H9 (cell line): ENCODE data around the gene SEPHS1. TPM values are rescaled to one million over a fixed set of nuclear protein-coding genes. Genes with fewer than 3 reads are reported as not detected.

Experiments used
- DNase-seq: peaks from one replicate; pipeline ENCODE4 v3.0.0-alpha.2; 2017
- H2AFZ ChIP-seq: one replicate; pipeline ENCODE4 v1.6.1; 2013; ENCODE audit warnings: mild to moderate bottlenecking, low read length, control low read depth, moderate library complexity
- H2AK5ac ChIP-seq: 2 replicates; pipeline ENCODE4 v1.6.1; 2013; ENCODE audit warnings: low read length, control low read depth, mixed read lengths; ENCODE audit not compliant: insufficient read length
- H2BK120ac ChIP-seq: one replicate; pipeline ENCODE4 v1.6.1; 2013; ENCODE audit warnings: low read depth, mild to moderate bottlenecking, low read length, control low read depth, inconsistent platforms; ENCODE audit not compliant: poor library complexity, severe bottlenecking
- H2BK12ac ChIP-seq: 2 replicates; pipeline ENCODE4 v1.6.1; 2013; ENCODE audit warnings: low read length, control low read depth, mixed read lengths, low read depth; ENCODE audit not compliant: insufficient read length
- H2BK15ac ChIP-seq: 2 replicates; pipeline ENCODE4 v1.6.1; 2013; ENCODE audit warnings: low read depth, low read length, control low read depth
- H2BK20ac ChIP-seq: one replicate; pipeline ENCODE4 v1.6.1; 2013; ENCODE audit warnings: low read depth, mild to moderate bottlenecking, low read length, control low read depth, inconsistent platforms; ENCODE audit not compliant: poor library complexity, severe bottlenecking
- H2BK5ac ChIP-seq: 2 replicates; pipeline ENCODE4 v1.6.1; 2013; ENCODE audit warnings: low read length, control low read depth, mixed read lengths; ENCODE audit not compliant: insufficient read length
- H3K14ac ChIP-seq: 2 replicates; pipeline ENCODE4 v1.6.1; 2013; ENCODE audit warnings: low read length, control low read depth; ENCODE audit not compliant: insufficient read depth
- H3K18ac ChIP-seq: 2 replicates; pipeline ENCODE4 v1.6.1; 2013; ENCODE audit warnings: low read depth, mild to moderate bottlenecking, mixed read lengths, low read length, control low read depth; ENCODE audit not compliant: insufficient read length
- H3K23ac ChIP-seq: 2 replicates; pipeline ENCODE4 v1.6.1; 2013; ENCODE audit warnings: low read length, control low read depth, mixed read lengths, low read depth; ENCODE audit not compliant: insufficient read length
- H3K23me2 ChIP-seq: 2 replicates; pipeline ENCODE4 v1.6.1; 2013; ENCODE audit warnings: low read depth, mild to moderate bottlenecking, mixed read lengths, low read length, control low read depth; ENCODE audit not compliant: insufficient read length, poor library complexity, severe bottlenecking
- H3K27ac ChIP-seq: 2 replicates; pipeline ENCODE4 v1.5.1; 2013; ENCODE audit warnings: low read length, control low read depth, mixed read lengths, low read depth; ENCODE audit not compliant: insufficient read length
- H3K27me3 ChIP-seq: 2 replicates; pipeline ENCODE4 v1.6.1; 2013; ENCODE audit warnings: low read length, control low read depth, inconsistent platforms; ENCODE audit not compliant: insufficient read depth
- H3K4ac ChIP-seq: 2 replicates; pipeline ENCODE4 v1.6.1; 2013; ENCODE audit warnings: low read depth, mild to moderate bottlenecking, control low read depth, inconsistent platforms, low read length, moderate library complexity
- H3K4me1 ChIP-seq: 2 replicates; pipeline ENCODE4 v1.6.1; 2013; ENCODE audit warnings: low read length, control low read depth, inconsistent platforms; ENCODE audit not compliant: insufficient read depth
- H3K4me2 ChIP-seq: 2 replicates; pipeline ENCODE4 v1.6.1; 2013; ENCODE audit warnings: low read length, control low read depth, mixed read lengths; ENCODE audit not compliant: insufficient read length, insufficient read depth
- H3K56ac ChIP-seq: 2 replicates; pipeline ENCODE4 v1.6.1; 2013; ENCODE audit warnings: low read depth, mild to moderate bottlenecking, mixed read lengths, low read length, control low read depth; ENCODE audit not compliant: insufficient read length
- H3K79me1 ChIP-seq: 2 replicates; pipeline ENCODE4 v1.6.1; 2013; ENCODE audit warnings: low read depth, mild to moderate bottlenecking, moderate library complexity, low read length, control low read depth, inconsistent platforms; ENCODE audit not compliant: insufficient read depth, poor library complexity, severe bottlenecking
- H3K79me2 ChIP-seq: 2 replicates; pipeline ENCODE4 v1.6.1; 2013; ENCODE audit warnings: low read length, control low read depth, inconsistent platforms; ENCODE audit not compliant: insufficient read depth
- H3K9ac ChIP-seq: 2 replicates; pipeline ENCODE4 v1.6.1; 2013; ENCODE audit warnings: low read length, control low read depth, mixed read lengths; ENCODE audit not compliant: insufficient read length; ENCODE audit errors: extremely low read depth
- H3K9me3 ChIP-seq: one replicate; pipeline ENCODE4 v1.6.1; 2013; ENCODE audit warnings: low read depth, low read length, inconsistent platforms; ENCODE audit not compliant: control insufficient read depth
- H3T11ph ChIP-seq: one replicate; pipeline ENCODE4 v1.6.1; 2013; ENCODE audit warnings: mild to moderate bottlenecking, low read length, control low read depth, inconsistent platforms
- H4K20me1 ChIP-seq: one replicate; pipeline ENCODE4 v1.6.1; 2013; ENCODE audit not compliant: control insufficient read depth, insufficient read length, insufficient read depth
- H4K5ac ChIP-seq: 2 replicates; pipeline ENCODE4 v1.6.1; 2013; ENCODE audit warnings: low read depth, mild to moderate bottlenecking, mixed read lengths, low read length, control low read depth; ENCODE audit not compliant: insufficient read length
- H4K8ac ChIP-seq: replicated peaks from 2 replicates; pipeline ENCODE4 v1.6.1; 2013; ENCODE audit warnings: low read length, control low read depth, mixed read lengths, low read depth; ENCODE audit not compliant: insufficient read length
- H4K91ac ChIP-seq: 2 replicates; pipeline ENCODE4 v1.6.1; 2013; ENCODE audit warnings: low read depth, mild to moderate bottlenecking, moderate library complexity, mixed read lengths, low read length, control low read depth; ENCODE audit not compliant: insufficient read length
- H3K27ac Mint-ChIP-seq, 3 experiments: 2 replicates in 2 of 3; 3 replicates in 1 of 3; pipeline ENCODE4 v1.8.0; 2020 to 2021; ENCODE audit warnings: mixed read lengths in 3 of 3, mild to moderate bottlenecking in 1 of 3, moderate library complexity in 1 of 3
- H3K27me3 Mint-ChIP-seq: 2 replicates; pipeline ENCODE4 v1.8.0; 2021; ENCODE audit warnings: low read depth, mild to moderate bottlenecking, moderate library complexity, mixed read lengths
- H3K36me3 Mint-ChIP-seq, 3 experiments: 2 replicates in 2 of 3; 3 replicates in 1 of 3; pipeline ENCODE4 v1.8.0; 2020 to 2021; ENCODE audit warnings: low read depth in 3 of 3, mixed read lengths in 3 of 3; ENCODE audit not compliant: insufficient read depth in 1 of 3
- H3K4me1 Mint-ChIP-seq, 2 experiments: 2 replicates each; pipeline ENCODE4 v1.8.0; 2020; ENCODE audit warnings: mixed read lengths in 2 of 2
- H3K4me3 Mint-ChIP-seq, 2 experiments: 2 replicates in 1 of 2; 3 replicates in 1 of 2; pipeline ENCODE4 v1.8.0; 2020 to 2021; ENCODE audit warnings: mild to moderate bottlenecking in 2 of 2, mixed read lengths in 2 of 2, moderate library complexity in 1 of 2
- H3K9me3 Mint-ChIP-seq, 2 experiments: 2 replicates in 1 of 2; 3 replicates in 1 of 2; pipeline ENCODE4 v1.8.0; 2020; ENCODE audit warnings: mild to moderate bottlenecking in 2 of 2, mixed read lengths in 2 of 2, moderate library complexity in 1 of 2
- CTCF ChIP-seq: fragments of 200-600 bp; sonication (generic); conservative IDR thresholded peaks from 3 replicates; pipeline ENCODE4 v1.8.0; 2021; ENCODE audit warnings: antibody characterized with exemption, mild to moderate bottlenecking
- WGBS: extraction: QIAGEN DNeasy Blood & Tissue Kit; methylation state at CpG from one replicate; pipeline ENCODE4 v1.1.7; 2013; ENCODE audit warnings: missing lambda C conversion rate, low lambda C conversion rate, mixed read lengths; ENCODE audit not compliant: insufficient read length; ENCODE audit errors: extremely low coverage; 5-methylcytosine and 5-hydroxymethylcytosine counted together
- total RNA-seq: library from RNA; stranded (reverse); gene quantifications from 2 replicates; pipeline ENCODE4 v1.2.1, GENCODE V29; 2021

Gene SEPHS1
- total RNA-seq, 1 experiment from 2014 or later: 366 TPM

- H3K4ac ChIP-seq: no peak overlapping the region
- no peak overlapping the region for H3K14ac ChIP-seq
- peak overlapping the region in 1 of 2 experiments; percentile 27; a peak in 1 of 5 replicates for H3K4me3 Mint-ChIP-seq
- no peak overlapping the region for H4K8ac ChIP-seq
- H4K20me1 ChIP-seq: no peaks in the 10 kb centered on the region
- peaks cover 64 to 90% (median 68%) of the 10 kb centered on the region in 3 experiments for H3K36me3 Mint-ChIP-seq
- peak overlapping the region in 2 of 3 experiments; percentile 5 to 20; a peak in 1 of 7 replicates for H3K27ac Mint-ChIP-seq
- H3K4me2 ChIP-seq: no peak overlapping the region
- H3K27me3 ChIP-seq: no peaks in the 10 kb centered on the region
- no peak overlapping the region for H3K23ac ChIP-seq
- peaks cover 8% of the 10 kb centered on the region for H3K79me1 ChIP-seq
- H3K56ac ChIP-seq: no peak overlapping the region
- H2BK12ac ChIP-seq: no peak overlapping the region
- DNase-seq: no peak
- H2BK120ac ChIP-seq: no peak overlapping the region
- no peak overlapping the region for H4K5ac ChIP-seq
- H3K18ac ChIP-seq: no peak overlapping the region
- H3K23me2 ChIP-seq: no peaks in the 10 kb centered on the region
- WGBS: no CpG with 5 or more reads among the region's 12 CpGs
- H2BK15ac ChIP-seq: no peak overlapping the region
- no peak overlapping the region for H2AK5ac ChIP-seq
- no peak overlapping the region for H3T11ph ChIP-seq
- H3K4me1 Mint-ChIP-seq: peaks cover 50 to 62% of the 10 kb centered on the region in 2 experiments
- H3K9me3 ChIP-seq: no peaks in the 10 kb centered on the region
- H3K27me3 Mint-ChIP-seq: no peaks in the 10 kb centered on the region
- no peak overlapping the region for H4K91ac ChIP-seq
- no peaks in the 10 kb centered on the region for H3K9me3 Mint-ChIP-seq
- no peak overlapping the region for H3K9ac ChIP-seq
- H3K27ac ChIP-seq: no peak overlapping the region
- H2BK20ac ChIP-seq: no peak overlapping the region
- peaks cover 81% of the 10 kb centered on the region for H3K79me2 ChIP-seq
- H3K4me1 ChIP-seq: peaks cover 10% of the 10 kb centered on the region
- H2AFZ ChIP-seq: no peak overlapping the region
- no peak for TF ChIP-seq CTCF
- no peak overlapping the region for H2BK5ac ChIP-seq
These were observed 7.3 kb downstream of the SEPHS1 start for GRCh38 chr10:13340626-13341376.
